NOMO-1 (cell line): ENCODE data around the gene CCDC40.

ENCODE experiments used
- DNase-seq, 2 experiments: peaks; one replicate each; lab custom pipeline; 2025; ENCODE audit not compliant: unreplicated experiment in 2 of 2; lab: John Stamatoyannopoulos, UW

The CCDC40 gene

GRCh38 chr17:80099291-80100034 lies 63.0 kb downstream of the CCDC40 start:
- no peak for DNase-seq

GRCh38 chr17:80100035-80100323 lies 63.5 kb downstream of the CCDC40 start:
- DNase-seq: no peak

- DNase-seq: peak; percentile 58 to 80
Observed at GRCh38 chr17:80101011-80101945, 64.8 kb downstream of the CCDC40 start, which contains the start of gene GAA. Gene GAA, plus strand, starts transcription at chr17:80101581. Its CDS starts 3,006 bp downstream, at chr17:80104587.

- peak; percentile 54 to 57 for DNase-seq
Observed at GRCh38 chr17:80101946-80102663, 65.7 kb downstream of the CCDC40 start.

- DNase-seq: no peak
Observed at GRCh38 chr17:80102664-80103448, 66.4 kb downstream of the CCDC40 start.

GRCh38 chr17:80103449-80104085 lies 67.1 kb downstream of the CCDC40 start:
- no peak for DNase-seq

GRCh38 chr17:80104321-80104955 lies 68.0 kb downstream of the CCDC40 start:
- DNase-seq: no peak

- DNase-seq: no peak
Observed at GRCh38 chr17:80104956-80105375, 68.5 kb downstream of the CCDC40 start.

- no peak for DNase-seq
Observed at GRCh38 chr17:80105762-80106161, 69.3 kb downstream of the CCDC40 start.

GRCh38 chr17:80106176-80106575 lies 69.7 kb downstream of the CCDC40 start:
- DNase-seq: no peak

GRCh38 chr17:80106751-80107150 lies 70.3 kb downstream of the CCDC40 start:
- no peak for DNase-seq

- DNase-seq: no peak
Observed at GRCh38 chr17:80107231-80108021, 71.0 kb downstream of the CCDC40 start.

GRCh38 chr17:80108036-80108971 lies 71.9 kb downstream of the CCDC40 start:
- DNase-seq: no peak

GRCh38 chr17:80109066-80109660 lies 72.7 kb downstream of the CCDC40 start:
- DNase-seq: no peak

GRCh38 chr17:80109713-80110446 lies 73.4 kb downstream of the CCDC40 start:
- no peak for DNase-seq

- DNase-seq: no peak
Observed at GRCh38 chr17:80110447-80110812, 74.0 kb downstream of the CCDC40 start.
